ENCODE results near the gene TIAM2. TPM values are rescaled to one million over a fixed set of nuclear protein-coding genes. Genes with fewer than 3 reads are reported as not detected.

The TIAM2 gene
- total RNA-seq, 1 experiment from 2014 or later, result 12.9 TPM

GRCh38 chr6:155269765-155270164 is 274.6 kb downstream of the TIAM2 start:
- no peak overlapping the region for H3K27ac Mint-ChIP-seq (ENCODE audit: unreplicated experiment)
- no peaks in the 10 kb centered on the region for H3K27me3 Mint-ChIP-seq (ENCODE audit: unreplicated experiment)
- intact Hi-C loops (cut with micrococcal nuclease; ENCODE audit: unreplicated experiment), result no loop called here
- H3K36me3 Mint-ChIP-seq (ENCODE audit: insufficient read depth, unreplicated experiment), result peaks cover 5% of the 10 kb centered on the region
- H3K4me1 Mint-ChIP-seq (ENCODE audit: low read depth, unreplicated experiment), result peaks cover 8% of the 10 kb centered on the region
- CTCF ChIA-PET, result no interaction called here
- no peaks in the 10 kb centered on the region for H3K9me3 Mint-ChIP-seq (ENCODE audit: low read depth, unreplicated experiment)
- BruUV-seq (replicated peaks), result no TSS peak
- no peak overlapping the region for H3K4me3 Mint-ChIP-seq (ENCODE audit: low read depth, unreplicated experiment)
- TF ChIP-seq CTCF (IDR thresholded peaks at IDR 0.05; ENCODE audit: unreplicated experiment), result no peak
- no peak for DNase-seq

- no peak for TF ChIP-seq CTCF (IDR thresholded peaks at IDR 0.05; ENCODE audit: unreplicated experiment)
- H3K27me3 Mint-ChIP-seq (ENCODE audit: unreplicated experiment), result no peaks in the 10 kb centered on the region
- H3K27ac Mint-ChIP-seq (ENCODE audit: unreplicated experiment), result no peak overlapping the region
- BruUV-seq (replicated peaks), result no TSS peak
- no peak overlapping the region for H3K4me3 Mint-ChIP-seq (ENCODE audit: low read depth, unreplicated experiment)
- peaks cover 8% of the 10 kb centered on the region for H3K4me1 Mint-ChIP-seq (ENCODE audit: low read depth, unreplicated experiment)
- H3K36me3 Mint-ChIP-seq (ENCODE audit: insufficient read depth, unreplicated experiment), result peaks cover 5% of the 10 kb centered on the region
- no peaks in the 10 kb centered on the region for H3K9me3 Mint-ChIP-seq (ENCODE audit: low read depth, unreplicated experiment)
- no peak for DNase-seq
- intact Hi-C loops (cut with micrococcal nuclease; ENCODE audit: unreplicated experiment), result no loop called here
- CTCF ChIA-PET, result no interaction called here
These were observed 275.5 kb downstream of the TIAM2 start for GRCh38 chr6:155270561-155271091.

DNA sequence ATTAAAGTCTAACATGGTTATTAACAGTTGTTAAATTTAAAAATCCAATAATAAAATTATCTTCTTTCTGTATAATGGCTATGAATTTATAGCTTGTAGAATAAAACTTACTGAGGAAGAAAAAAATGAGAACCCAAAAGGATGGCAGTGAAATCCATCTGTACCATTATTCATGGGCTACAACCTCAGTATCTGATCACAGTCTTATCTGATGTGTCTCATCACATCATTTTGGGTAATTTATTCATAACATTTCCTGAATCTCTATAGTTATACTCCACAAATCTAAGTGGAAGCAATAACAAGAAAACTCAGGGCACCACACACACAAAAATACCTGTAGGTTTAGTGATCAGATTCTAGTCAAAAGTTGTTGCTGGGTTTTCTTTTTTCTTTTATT is 276.0 kb downstream of the TIAM2 start:
- no peaks in the 10 kb centered on the region for H3K27me3 Mint-ChIP-seq (ENCODE audit: unreplicated experiment)
- no peak for DNase-seq
- intact Hi-C loops (cut with micrococcal nuclease; ENCODE audit: unreplicated experiment), result no loop called here
- H3K36me3 Mint-ChIP-seq (ENCODE audit: insufficient read depth, unreplicated experiment), result peaks cover 5% of the 10 kb centered on the region
- H3K4me1 Mint-ChIP-seq (ENCODE audit: low read depth, unreplicated experiment), result peaks cover 8% of the 10 kb centered on the region
- CTCF ChIA-PET, result no interaction called here
- no peak overlapping the region for H3K4me3 Mint-ChIP-seq (ENCODE audit: low read depth, unreplicated experiment)
- no peaks in the 10 kb centered on the region for H3K9me3 Mint-ChIP-seq (ENCODE audit: low read depth, unreplicated experiment)
- no peak overlapping the region for H3K27ac Mint-ChIP-seq (ENCODE audit: unreplicated experiment)
- BruUV-seq (replicated peaks), result no TSS peak
- no peak for TF ChIP-seq CTCF (IDR thresholded peaks at IDR 0.05; ENCODE audit: unreplicated experiment)

GRCh38 chr6:155272353-155273232 is 277.5 kb downstream of the TIAM2 start:
- H3K36me3 Mint-ChIP-seq (ENCODE audit: insufficient read depth, unreplicated experiment), result peaks cover 5% of the 10 kb centered on the region
- no peaks in the 10 kb centered on the region for H3K27me3 Mint-ChIP-seq (ENCODE audit: unreplicated experiment)
- BruUV-seq (replicated peaks), result no TSS peak
- no peak for DNase-seq
- H3K27ac Mint-ChIP-seq (ENCODE audit: unreplicated experiment), result no peak overlapping the region
- H3K4me1 Mint-ChIP-seq (ENCODE audit: low read depth, unreplicated experiment), result peaks cover 8% of the 10 kb centered on the region
- no peak for TF ChIP-seq CTCF (IDR thresholded peaks at IDR 0.05; ENCODE audit: unreplicated experiment)
- CTCF ChIA-PET, result no interaction called here
- H3K9me3 Mint-ChIP-seq (ENCODE audit: low read depth, unreplicated experiment), result no peaks in the 10 kb centered on the region
- intact Hi-C loops (cut with micrococcal nuclease; ENCODE audit: unreplicated experiment), result no loop called here
- no peak overlapping the region for H3K4me3 Mint-ChIP-seq (ENCODE audit: low read depth, unreplicated experiment)

Data from Calu3 (cell line).